Left kidney (tissue), 2 donors: ENCODE data around the gene ERC2. TPM values are rescaled to one million over a fixed set of nuclear protein-coding genes. Genes with fewer than 3 reads are reported as not detected.

Experiments used
- DNase-seq: peaks from one replicate; pipeline ENCODE4 v3.0.0-alpha.2; 2013
- polyA plus RNA-seq: library from polyadenylated mRNA; unstranded; fragments of 120-200 nt; gene quantifications from one replicate; pipeline ENCODE4 v1.2.1, GENCODE V29; 2013; ENCODE audit not compliant: insufficient read length

ERC2 gene
- polyA plus RNA-seq, 1 donor = 3.9 TPM

GRCh38 chr3:55474213-55474632 lies 994.0 kb downstream of the ERC2 start:
- no peak for DNase-seq

GRCh38 chr3:55473788-55474187 lies 994.5 kb downstream of the ERC2 start:
- no peak for DNase-seq

- DNase-seq = no peak
Observed at GRCh38 chr3:55471522-55472280, 996.6 kb downstream of the ERC2 start.

- no peak for DNase-seq
Observed at GRCh38 chr3:55471084-55471483, 997.2 kb downstream of the ERC2 start.

GRCh38 chr3:55469957-55470526 lies 998.2 kb downstream of the ERC2 start:
- DNase-seq = no peak

- DNase-seq = no peak
Observed at GRCh38 chr3:55468251-55468650, 1000.0 kb downstream of the ERC2 start.

- DNase-seq = no peak
Observed at GRCh38 chr3:55467099-55467498, 1001.2 kb downstream of the ERC2 start.

GRCh38 chr3:55466526-55466925 lies 1001.7 kb downstream of the ERC2 start:
- DNase-seq = no peak

GRCh38 chr3:55461896-55462295 lies 1006.4 kb downstream of the ERC2 start:
- DNase-seq = no peak

- DNase-seq = no peak
Observed at GRCh38 chr3:55459838-55460237, 1008.4 kb downstream of the ERC2 start.

Other genes starting within 250 kb of the ERC2 start
- 67.4 TPM for gene CCDC66, start 88.7 kb upstream of the ERC2 start, polyA plus RNA-seq
- 108 TPM for gene TASOR, start 214.8 kb upstream of the ERC2 start, polyA plus RNA-seq